T-helper 2 cell treated with Interferon-gamma antibody and Interleukin-4, amounts not matched to agents 5 μg/mL and 100 μg/mL, for 36 hours (primary cell): ENCODE measurements around the gene CELF2.

ENCODE experiments used
- DNase-seq: peaks from one replicate; pipeline ENCODE4 v3.0.0; 2021; ENCODE audit warnings: low spot score
- H3K27ac Mint-ChIP-seq: one replicate; pipeline ENCODE4 v1.8.0; 2021; ENCODE audit warnings: mild to moderate bottlenecking, mixed read lengths
- H3K27me3 Mint-ChIP-seq: one replicate; pipeline ENCODE4 v1.8.0; 2021; ENCODE audit warnings: low read depth, mixed read lengths
- H3K36me3 Mint-ChIP-seq: one replicate; pipeline ENCODE4 v1.8.0; 2021; ENCODE audit warnings: low read depth, mixed read lengths
- H3K4me1 Mint-ChIP-seq: one replicate; pipeline ENCODE4 v1.8.0; 2021; ENCODE audit warnings: low read depth, mixed read lengths
- H3K4me3 Mint-ChIP-seq: one replicate; pipeline ENCODE4 v1.8.0; 2022; ENCODE audit warnings: mild to moderate bottlenecking, moderate library complexity, mixed read lengths
- H3K9me3 Mint-ChIP-seq: one replicate; pipeline ENCODE4 v1.8.0; 2021; ENCODE audit warnings: mixed read lengths

Gene CELF2

GRCh38 chr10:11074536-11075267 lies 57.0 kb downstream of the CELF2 start:
- no peaks in the 10 kb centered on the region for H3K36me3 Mint-ChIP-seq
- DNase-seq = no peak

GRCh38 chr10:11076221-11076620 lies 58.5 kb downstream of the CELF2 start:
- Mint-ChIP-seq H3K27me3 (peaks cover 35% of the 10 kb centered on the region), H3K4me1 (peaks cover 3% of the 10 kb centered on the region), H3K4me3 (no peak overlapping the region), H3K9me3 (no peaks in the 10 kb centered on the region), H3K36me3 (no peaks in the 10 kb centered on the region), H3K27ac (no peak overlapping the region)
- no peak for DNase-seq

More at GRCh38 chr10:11074536-11075267, 57.0 kb downstream of the CELF2 start:
- Mint-ChIP-seq H3K27ac (no peak overlapping the region), H3K4me1 (peaks cover 3% of the 10 kb centered on the region), H3K9me3 (no peaks in the 10 kb centered on the region), H3K4me3 (no peak overlapping the region), H3K27me3 (peaks cover 33% of the 10 kb centered on the region)

- Mint-ChIP-seq H3K27ac (no peak overlapping the region), H3K27me3 (peaks cover 34% of the 10 kb centered on the region), H3K4me3 (no peak overlapping the region), H3K36me3 (no peaks in the 10 kb centered on the region), H3K4me1 (no peaks in the 10 kb centered on the region), H3K9me3 (no peaks in the 10 kb centered on the region)
- no peak for DNase-seq
These were observed 62.9 kb downstream of the CELF2 start for GRCh38 chr10:11080564-11080984.

GRCh38 chr10:11081408-11081807 lies 63.7 kb downstream of the CELF2 start:
- Mint-ChIP-seq H3K27ac (no peak overlapping the region), H3K4me3 (no peak overlapping the region), H3K4me1 (no peaks in the 10 kb centered on the region), H3K9me3 (no peaks in the 10 kb centered on the region), H3K27me3 (peaks cover 33% of the 10 kb centered on the region), H3K36me3 (no peaks in the 10 kb centered on the region)
- no peak for DNase-seq

GRCh38 chr10:11082526-11082925 lies 64.9 kb downstream of the CELF2 start:
- Mint-ChIP-seq H3K9me3 (no peaks in the 10 kb centered on the region), H3K36me3 (no peaks in the 10 kb centered on the region)

GRCh38 chr10:11083051-11083450 lies 65.4 kb downstream of the CELF2 start:
- no peaks in the 10 kb centered on the region for H3K36me3 Mint-ChIP-seq
- no peaks in the 10 kb centered on the region for H3K9me3 Mint-ChIP-seq
- H3K27ac Mint-ChIP-seq = no peak overlapping the region
- H3K4me3 Mint-ChIP-seq = no peak overlapping the region
- DNase-seq = no peak
- no peaks in the 10 kb centered on the region for H3K4me1 Mint-ChIP-seq
- H3K27me3 Mint-ChIP-seq = peaks cover 22% of the 10 kb centered on the region

More at GRCh38 chr10:11082526-11082925, 64.9 kb downstream of the CELF2 start:
- no peak for DNase-seq
- Mint-ChIP-seq H3K27me3 (peaks cover 23% of the 10 kb centered on the region), H3K4me1 (no peaks in the 10 kb centered on the region), H3K27ac (no peak overlapping the region), H3K4me3 (no peak overlapping the region)

GRCh38 chr10:11085545-11085944 lies 67.9 kb downstream of the CELF2 start:
- no peak overlapping the region for H3K27ac Mint-ChIP-seq
- no peaks in the 10 kb centered on the region for H3K9me3 Mint-ChIP-seq
- peaks cover 16% of the 10 kb centered on the region for H3K27me3 Mint-ChIP-seq
- no peak for DNase-seq
- no peaks in the 10 kb centered on the region for H3K36me3 Mint-ChIP-seq
- no peaks in the 10 kb centered on the region for H3K4me1 Mint-ChIP-seq
- no peak overlapping the region for H3K4me3 Mint-ChIP-seq

GRCh38 chr10:11086177-11086840 lies 68.6 kb downstream of the CELF2 start:
- H3K36me3 Mint-ChIP-seq = no peaks in the 10 kb centered on the region
- H3K9me3 Mint-ChIP-seq = no peaks in the 10 kb centered on the region
- no peak overlapping the region for H3K4me3 Mint-ChIP-seq
- H3K27ac Mint-ChIP-seq = no peak overlapping the region
- H3K27me3 Mint-ChIP-seq = peaks cover 14% of the 10 kb centered on the region
- no peaks in the 10 kb centered on the region for H3K4me1 Mint-ChIP-seq
- DNase-seq = no peak

- no peak for DNase-seq
- peaks cover 12% of the 10 kb centered on the region for H3K27me3 Mint-ChIP-seq
- H3K36me3 Mint-ChIP-seq = no peaks in the 10 kb centered on the region
- no peak overlapping the region for H3K27ac Mint-ChIP-seq
- no peaks in the 10 kb centered on the region for H3K9me3 Mint-ChIP-seq
- H3K4me3 Mint-ChIP-seq = no peak overlapping the region
- peaks cover 2% of the 10 kb centered on the region for H3K4me1 Mint-ChIP-seq
These were observed 69.7 kb downstream of the CELF2 start for GRCh38 chr10:11087372-11087771.

- Mint-ChIP-seq H3K27ac (no peak overlapping the region), H3K4me1 (peaks cover 2% of the 10 kb centered on the region), H3K9me3 (no peaks in the 10 kb centered on the region), H3K27me3 (peaks cover 7% of the 10 kb centered on the region), H3K4me3 (no peak overlapping the region), H3K36me3 (no peaks in the 10 kb centered on the region)
- no peak for DNase-seq
These were observed 71.0 kb downstream of the CELF2 start for GRCh38 chr10:11088709-11089108.

- Mint-ChIP-seq H3K27ac (no peak overlapping the region), H3K27me3 (peaks cover 4% of the 10 kb centered on the region), H3K9me3 (no peaks in the 10 kb centered on the region), H3K4me1 (peaks cover 2% of the 10 kb centered on the region), H3K4me3 (no peak overlapping the region), H3K36me3 (no peaks in the 10 kb centered on the region)
- no peak for DNase-seq
These were observed 71.6 kb downstream of the CELF2 start for GRCh38 chr10:11089272-11089671.

- Mint-ChIP-seq H3K27me3 (peaks cover 8% of the 10 kb centered on the region), H3K27ac (no peak overlapping the region), H3K36me3 (no peaks in the 10 kb centered on the region), H3K9me3 (no peaks in the 10 kb centered on the region), H3K4me3 (no peak overlapping the region), H3K4me1 (peaks cover 5% of the 10 kb centered on the region)
- DNase-seq = no peak
These were observed 73.9 kb downstream of the CELF2 start for GRCh38 chr10:11091517-11092102.

- DNase-seq = no peak
- no peaks in the 10 kb centered on the region for H3K36me3 Mint-ChIP-seq
- H3K9me3 Mint-ChIP-seq = no peaks in the 10 kb centered on the region
- H3K4me3 Mint-ChIP-seq = no peak overlapping the region
- no peak overlapping the region for H3K27ac Mint-ChIP-seq
- peaks cover 14% of the 10 kb centered on the region for H3K27me3 Mint-ChIP-seq
- peaks cover 5% of the 10 kb centered on the region for H3K4me1 Mint-ChIP-seq
These were observed 76.4 kb downstream of the CELF2 start for GRCh38 chr10:11093771-11094736.
